Heart left ventricle (tissue), 13 donors: Measurements from ENCODE around the gene CRYL1.

Experiments used
- POLR2A ChIP-seq, 2 donors: fragments of 450-650 bp; IDR thresholded peaks; one replicate each; pipeline ENCODE4 v1.6.1; 2017; ENCODE audit warnings: antibody characterized with exemption in 2 of 2, mild to moderate bottlenecking in 2 of 2, moderate library complexity in 2 of 2
- TF ChIP-seq, protein P1 (sequence below), 12 donors: fragments of 200-600 bp; sonication (generic) in 4 of 12; IDR thresholded peaks; one replicate each; pipeline versions ENCODE4 v1.5.0 to v1.8.0; 2018 to 2022; ENCODE audit warnings: antibody characterized with exemption in 12 of 12, mild to moderate bottlenecking in 5 of 12
- donor health status: ischemic (EF 13 %, LVEDD 7.1; RV severe dilation, severe dysfunction).
- donor health status: DM: no; HTN: yes; CAD: no.
- donor health status: DM: no; HTN: no; CAD: no.
- donor health status: ischemic (EF 25% LVEDD 6.9; RV normal size, moderate dysfunction).
- donor health status: ischemic (EF 25% LVEDD 5.7; RV mildly dilated, moderate dysfunction).
- donor health status: ischemic (EF 35%, LVEDD 5.7; RV mildly dilated, moderate dysfunction).
- donor health status: nonischemic (EF 11% LVEDD 7.7; RV severe dilation, severe dysfunction).
- donor health status: DM: yes; HTN: yes; CAD: no.
- donor health status: PGD.
- donor health status: ischemic (EF 29% LVEDD 5.4; RV normal size, mild dysfunction).
- donor health status: nonischemic (EF 23%, LVEDD 6.1; RV moderate dilation, normal function).

DNA sequence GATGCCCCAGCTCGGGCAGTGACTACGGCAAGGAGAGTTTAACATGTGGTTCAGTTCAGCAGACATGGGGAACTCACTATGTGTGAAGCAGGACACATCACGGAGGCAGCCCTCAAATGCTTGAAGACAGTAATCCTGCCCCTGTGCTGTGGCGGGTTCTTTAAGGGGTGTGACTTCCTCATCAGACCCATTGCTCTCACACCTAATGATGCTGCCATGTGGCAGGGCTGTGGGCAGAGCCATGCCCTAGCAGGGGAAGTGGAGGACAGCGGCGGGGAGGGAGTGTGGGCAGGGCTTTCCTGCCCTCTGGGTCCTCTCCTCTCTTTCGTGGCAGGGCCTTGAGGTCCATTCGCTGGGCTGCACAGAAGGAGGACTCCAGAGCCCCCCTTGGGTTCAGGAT, 162.5 kb downstream of the CRYL1 start:
- TF ChIP-seq, protein P1, sequence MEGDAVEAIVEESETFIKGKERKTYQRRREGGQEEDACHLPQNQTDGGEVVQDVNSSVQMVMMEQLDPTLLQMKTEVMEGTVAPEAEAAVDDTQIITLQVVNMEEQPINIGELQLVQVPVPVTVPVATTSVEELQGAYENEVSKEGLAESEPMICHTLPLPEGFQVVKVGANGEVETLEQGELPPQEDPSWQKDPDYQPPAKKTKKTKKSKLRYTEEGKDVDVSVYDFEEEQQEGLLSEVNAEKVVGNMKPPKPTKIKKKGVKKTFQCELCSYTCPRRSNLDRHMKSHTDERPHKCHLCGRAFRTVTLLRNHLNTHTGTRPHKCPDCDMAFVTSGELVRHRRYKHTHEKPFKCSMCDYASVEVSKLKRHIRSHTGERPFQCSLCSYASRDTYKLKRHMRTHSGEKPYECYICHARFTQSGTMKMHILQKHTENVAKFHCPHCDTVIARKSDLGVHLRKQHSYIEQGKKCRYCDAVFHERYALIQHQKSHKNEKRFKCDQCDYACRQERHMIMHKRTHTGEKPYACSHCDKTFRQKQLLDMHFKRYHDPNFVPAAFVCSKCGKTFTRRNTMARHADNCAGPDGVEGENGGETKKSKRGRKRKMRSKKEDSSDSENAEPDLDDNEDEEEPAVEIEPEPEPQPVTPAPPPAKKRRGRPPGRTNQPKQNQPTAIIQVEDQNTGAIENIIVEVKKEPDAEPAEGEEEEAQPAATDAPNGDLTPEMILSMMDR (IDR thresholded peaks at IDR 0.05), result no peak
- no peak for TF ChIP-seq POLR2A (IDR thresholded peaks at IDR 0.05)
